ENCODE data around the gene FRMPD1.

The FRMPD1 gene

DNA sequence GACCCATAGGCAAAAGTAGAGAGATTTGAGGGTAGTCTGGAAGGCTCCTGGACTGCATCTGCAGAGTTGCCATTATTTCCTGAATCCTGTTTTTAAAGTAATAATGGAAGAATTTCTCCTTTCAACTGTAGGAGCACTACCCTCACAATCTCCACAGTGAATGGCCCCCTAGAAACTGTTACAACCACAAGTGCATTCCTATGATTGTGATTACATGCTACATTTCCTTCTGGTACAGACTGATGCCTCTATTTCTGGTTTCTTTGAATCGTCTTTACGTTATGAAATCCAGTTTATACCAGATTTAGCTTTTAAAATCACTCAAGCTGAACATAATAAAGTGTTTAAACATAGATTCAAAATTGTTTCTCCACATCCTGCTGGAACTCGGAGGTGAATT, 49.4 kb downstream of the FRMPD1 start:
- Histone ChIP-seq H4K5ac (ENCODE audit: low read length) (no peak overlapping the region), H3K4me2 (ENCODE audit: low read length) (no peak overlapping the region), H3K4me1 (ENCODE audit: control insufficient read depth, low read depth, low read length) (no peaks in the 10 kb centered on the region), H3K4ac (ENCODE audit: low read depth, low read length) (no peak overlapping the region), H3K27ac (ENCODE audit: low read depth, low read length) (no peak overlapping the region), H2BK15ac (replicated peaks; ENCODE audit: low read depth) (no peak overlapping the region), H3K56ac (ENCODE audit: low read length) (no peak overlapping the region), H3K18ac (ENCODE audit: low read length) (no peak overlapping the region), H3K27me3 (ENCODE audit: insufficient read depth, low read length, poor library complexity) (no peaks in the 10 kb centered on the region), H2AK5ac (ENCODE audit: low read length) (no peak overlapping the region), H3K79me1 (ENCODE audit: low read length) (no peaks in the 10 kb centered on the region), H3K23ac (ENCODE audit: low read length) (no peak overlapping the region), H4K8ac (ENCODE audit: low read depth, low read length) (no peak overlapping the region), H3K9ac (ENCODE audit: low read length) (no peak overlapping the region), H3K4me3 (ENCODE audit: low read length) (no peak overlapping the region), H2BK120ac (ENCODE audit: low read depth, low read length) (no peak overlapping the region), H3K79me2 (ENCODE audit: control insufficient read depth, insufficient read depth, low read length) (no peaks in the 10 kb centered on the region), H3K36me3 (ENCODE audit: control insufficient read depth, insufficient read depth, low read length) (no peaks in the 10 kb centered on the region), H2BK5ac (ENCODE audit: low read length) (no peak overlapping the region)
- DNase-seq = no peak
- WGBS (ENCODE audit: extremely low coverage, insufficient coverage, low lambda C conversion rate) = no CpG with 5 or more reads among the region's 3 CpGs

DNA sequence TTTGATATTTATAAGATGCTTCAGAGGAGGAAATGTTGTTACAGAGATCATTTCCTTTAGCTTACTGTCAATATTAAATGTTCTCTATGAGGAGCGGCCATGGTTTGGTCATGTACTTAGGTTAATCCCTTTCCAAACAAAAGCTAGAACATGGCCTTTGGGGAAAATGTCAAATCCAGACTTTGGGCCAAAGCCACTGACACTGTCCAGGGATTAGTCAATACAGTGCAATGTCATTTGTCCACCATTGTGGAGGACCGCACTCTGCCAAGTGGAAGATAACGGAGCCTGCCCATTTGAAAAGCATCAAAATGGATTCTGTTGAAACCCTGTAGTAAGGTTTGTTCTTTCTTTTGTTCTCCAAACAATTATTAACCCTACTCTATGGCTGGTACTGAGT, 50.1 kb downstream of the FRMPD1 start:
- Histone ChIP-seq H4K5ac (ENCODE audit: low read length) (no peak overlapping the region), H2BK5ac (ENCODE audit: low read length) (no peak overlapping the region), H3K79me2 (ENCODE audit: control insufficient read depth, insufficient read depth, low read length) (no peaks in the 10 kb centered on the region), H2BK120ac (ENCODE audit: low read depth, low read length) (no peak overlapping the region), H3K4me3 (ENCODE audit: low read length) (no peak overlapping the region), H3K27me3 (ENCODE audit: insufficient read depth, low read length, poor library complexity) (no peaks in the 10 kb centered on the region), H3K23ac (ENCODE audit: low read length) (no peak overlapping the region), H3K36me3 (ENCODE audit: control insufficient read depth, insufficient read depth, low read length) (no peaks in the 10 kb centered on the region), H3K4ac (ENCODE audit: low read depth, low read length) (no peak overlapping the region), H4K8ac (ENCODE audit: low read depth, low read length) (no peak overlapping the region), H2AK5ac (ENCODE audit: low read length) (no peak overlapping the region), H3K27ac (ENCODE audit: low read depth, low read length) (no peak overlapping the region), H2BK15ac (replicated peaks; ENCODE audit: low read depth) (no peak overlapping the region), H3K4me1 (ENCODE audit: control insufficient read depth, low read depth, low read length) (no peaks in the 10 kb centered on the region), H3K79me1 (ENCODE audit: low read length) (no peaks in the 10 kb centered on the region), H3K9ac (ENCODE audit: low read length) (no peak overlapping the region), H3K4me2 (ENCODE audit: low read length) (no peak overlapping the region), H3K18ac (ENCODE audit: low read length) (no peak overlapping the region), H3K56ac (ENCODE audit: low read length) (no peak overlapping the region)
- no CpG with 5 or more reads among the region's 3 CpGs for WGBS (ENCODE audit: extremely low coverage, insufficient coverage, low lambda C conversion rate)
- DNase-seq = no peak

DNA sequence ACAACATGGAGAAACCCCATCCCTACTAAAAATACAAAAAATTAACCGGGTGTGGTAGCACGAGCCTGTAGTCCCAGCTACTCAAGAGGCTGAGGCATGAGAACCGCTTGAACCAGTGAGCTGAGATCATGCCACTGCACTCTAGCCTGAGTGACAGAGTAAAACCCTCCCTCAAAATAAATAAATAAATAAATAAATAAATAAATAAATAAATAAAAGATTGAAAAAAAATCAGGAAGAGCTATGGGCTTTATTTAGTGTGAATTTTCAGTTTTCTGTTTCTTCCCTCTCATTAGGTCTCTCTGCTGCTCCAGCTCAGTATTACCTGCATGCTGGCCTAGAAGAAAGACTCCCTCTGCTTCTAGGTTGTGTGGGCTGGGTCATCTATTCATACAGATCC, 55.0 kb downstream of the FRMPD1 start:
- Histone ChIP-seq H2BK15ac (replicated peaks; ENCODE audit: low read depth) (no peak overlapping the region), H4K5ac (ENCODE audit: low read length) (no peak overlapping the region), H2BK120ac (ENCODE audit: low read depth, low read length) (no peak overlapping the region), H3K4me2 (ENCODE audit: low read length) (no peak overlapping the region), H3K4me3 (ENCODE audit: low read length) (no peak overlapping the region), H2AK5ac (ENCODE audit: low read length) (no peak overlapping the region), H3K18ac (ENCODE audit: low read length) (no peak overlapping the region), H3K79me1 (ENCODE audit: low read length) (no peaks in the 10 kb centered on the region), H3K9ac (ENCODE audit: low read length) (no peak overlapping the region), H2BK5ac (ENCODE audit: low read length) (no peak overlapping the region), H4K8ac (ENCODE audit: low read depth, low read length) (no peak overlapping the region), H3K79me2 (ENCODE audit: control insufficient read depth, insufficient read depth, low read length) (no peaks in the 10 kb centered on the region), H3K36me3 (ENCODE audit: control insufficient read depth, insufficient read depth, low read length) (no peaks in the 10 kb centered on the region), H3K27me3 (ENCODE audit: insufficient read depth, low read length, poor library complexity) (no peaks in the 10 kb centered on the region), H3K4me1 (ENCODE audit: control insufficient read depth, low read depth, low read length) (no peaks in the 10 kb centered on the region), H3K23ac (ENCODE audit: low read length) (no peak overlapping the region), H3K56ac (ENCODE audit: low read length) (no peak overlapping the region), H3K4ac (ENCODE audit: low read depth, low read length) (no peak overlapping the region), H3K27ac (ENCODE audit: low read depth, low read length) (no peak overlapping the region)
- no peak for DNase-seq
- WGBS (ENCODE audit: extremely low coverage, insufficient coverage, low lambda C conversion rate) = no CpG with 5 or more reads among the region's 3 CpGs

DNA sequence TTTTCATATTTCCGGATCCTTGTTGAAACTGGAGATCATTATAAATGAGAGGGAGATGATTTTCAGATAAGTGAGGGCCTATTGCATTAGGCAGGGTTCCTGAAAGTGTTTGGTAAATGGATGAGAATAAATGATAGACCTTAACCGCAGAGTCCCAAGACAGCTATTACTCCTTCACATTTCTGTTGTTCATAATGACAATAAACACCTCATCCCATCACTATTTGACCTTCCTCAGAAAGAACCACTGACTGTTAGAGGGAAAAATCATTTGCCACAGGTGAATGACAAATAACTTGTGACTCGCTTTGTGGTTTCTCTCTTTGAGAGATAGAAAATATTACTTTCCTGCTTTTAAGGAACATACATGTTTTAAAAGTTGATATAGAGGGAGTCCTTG, 55.5 kb downstream of the FRMPD1 start:
- Histone ChIP-seq H3K4ac (ENCODE audit: low read depth, low read length) (no peak overlapping the region), H3K18ac (ENCODE audit: low read length) (no peak overlapping the region), H2BK120ac (ENCODE audit: low read depth, low read length) (no peak overlapping the region), H2BK15ac (replicated peaks; ENCODE audit: low read depth) (no peak overlapping the region), H3K27me3 (ENCODE audit: insufficient read depth, low read length, poor library complexity) (no peaks in the 10 kb centered on the region), H4K5ac (ENCODE audit: low read length) (no peak overlapping the region), H3K23ac (ENCODE audit: low read length) (no peak overlapping the region), H3K79me2 (ENCODE audit: control insufficient read depth, insufficient read depth, low read length) (no peaks in the 10 kb centered on the region), H3K27ac (ENCODE audit: low read depth, low read length) (no peak overlapping the region), H2AK5ac (ENCODE audit: low read length) (no peak overlapping the region), H3K9ac (ENCODE audit: low read length) (no peak overlapping the region), H3K4me2 (ENCODE audit: low read length) (no peak overlapping the region), H2BK5ac (ENCODE audit: low read length) (no peak overlapping the region), H3K79me1 (ENCODE audit: low read length) (no peaks in the 10 kb centered on the region), H3K36me3 (ENCODE audit: control insufficient read depth, insufficient read depth, low read length) (no peaks in the 10 kb centered on the region), H3K56ac (ENCODE audit: low read length) (no peak overlapping the region), H3K4me3 (ENCODE audit: low read length) (no peak overlapping the region), H4K8ac (ENCODE audit: low read depth, low read length) (no peak overlapping the region), H3K4me1 (ENCODE audit: control insufficient read depth, low read depth, low read length) (no peaks in the 10 kb centered on the region)
- no CpG with 5 or more reads among the region's 3 CpGs for WGBS (ENCODE audit: extremely low coverage, insufficient coverage, low lambda C conversion rate)
- no peak for DNase-seq

DNA sequence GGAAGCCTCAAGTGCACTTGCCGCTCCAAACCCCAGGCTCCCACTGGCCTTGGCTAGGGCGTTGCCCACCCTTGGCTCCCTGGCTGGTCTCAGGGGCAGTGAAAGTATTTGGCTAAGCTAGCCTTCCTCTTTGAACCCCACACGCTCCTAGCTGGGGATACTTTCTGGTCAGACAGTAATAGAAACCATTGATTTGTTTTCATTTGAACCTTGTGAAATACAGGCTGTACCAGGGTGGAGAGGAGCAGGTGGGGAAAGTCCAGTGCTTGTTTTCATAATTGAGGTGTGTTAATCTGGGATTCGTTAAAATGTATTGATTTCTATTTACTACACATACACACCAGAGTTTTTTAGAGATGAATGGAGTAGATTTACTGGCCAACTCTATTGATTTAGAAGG, 57.0 kb downstream of the FRMPD1 start:
- no peak overlapping the region for H3K9ac ChIP-seq (ENCODE audit: low read length)
- no peak overlapping the region for H2BK120ac ChIP-seq (ENCODE audit: low read depth, low read length)
- H4K5ac ChIP-seq (ENCODE audit: low read length) = no peak overlapping the region
- H3K4ac ChIP-seq (ENCODE audit: low read depth, low read length) = no peak overlapping the region
- no peaks in the 10 kb centered on the region for H3K36me3 ChIP-seq (ENCODE audit: control insufficient read depth, insufficient read depth, low read length)
- no peak overlapping the region for H2AK5ac ChIP-seq (ENCODE audit: low read length)
- H4K8ac ChIP-seq (ENCODE audit: low read depth, low read length) = no peak overlapping the region
- H3K23ac ChIP-seq (ENCODE audit: low read length) = no peak overlapping the region
- no peak overlapping the region for H3K27ac ChIP-seq (ENCODE audit: low read depth, low read length)
- H3K56ac ChIP-seq (ENCODE audit: low read length) = no peak overlapping the region
- no peaks in the 10 kb centered on the region for H3K4me1 ChIP-seq (ENCODE audit: control insufficient read depth, low read depth, low read length)
- H3K79me1 ChIP-seq (ENCODE audit: low read length) = no peaks in the 10 kb centered on the region
- H3K4me2 ChIP-seq (ENCODE audit: low read length) = no peak overlapping the region
- H3K4me3 ChIP-seq (ENCODE audit: low read length) = no peak overlapping the region
- no CpG with 5 or more reads among the region's 4 CpGs for WGBS (ENCODE audit: extremely low coverage, insufficient coverage, low lambda C conversion rate)
- no peaks in the 10 kb centered on the region for H3K27me3 ChIP-seq (ENCODE audit: insufficient read depth, low read length, poor library complexity)
- H3K18ac ChIP-seq (ENCODE audit: low read length) = no peak overlapping the region
- no peak overlapping the region for H2BK15ac ChIP-seq (replicated peaks; ENCODE audit: low read depth)
- no peaks in the 10 kb centered on the region for H3K79me2 ChIP-seq (ENCODE audit: control insufficient read depth, insufficient read depth, low read length)
- no peak for DNase-seq
- no peak overlapping the region for H2BK5ac ChIP-seq (ENCODE audit: low read length)

DNA sequence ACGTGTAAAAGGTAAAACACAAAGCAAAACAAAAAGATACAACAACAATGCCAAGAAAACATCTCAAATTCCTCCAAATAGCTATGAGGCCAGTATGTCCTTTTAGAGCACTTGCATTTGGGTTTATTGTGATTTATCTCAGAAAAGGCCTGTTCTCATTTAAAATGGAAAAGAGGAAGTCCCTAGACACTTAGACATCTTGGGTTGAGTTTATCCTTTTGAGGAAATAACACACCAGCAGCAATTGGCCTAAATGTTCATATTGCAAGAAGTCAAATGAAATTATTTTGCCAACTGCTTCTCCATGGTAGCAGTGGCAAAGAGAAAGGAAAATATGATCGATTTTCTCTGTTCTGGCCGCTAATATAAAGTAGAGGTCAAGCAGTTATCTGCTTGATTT, 59.3 kb downstream of the FRMPD1 start:
- Histone ChIP-seq H3K4ac (ENCODE audit: low read depth, low read length) (no peak overlapping the region), H3K4me2 (ENCODE audit: low read length) (no peak overlapping the region), H4K5ac (ENCODE audit: low read length) (no peak overlapping the region), H3K4me3 (ENCODE audit: low read length) (no peak overlapping the region), H3K18ac (ENCODE audit: low read length) (no peak overlapping the region), H2BK5ac (ENCODE audit: low read length) (no peak overlapping the region), H3K9ac (ENCODE audit: low read length) (no peak overlapping the region), H3K79me2 (ENCODE audit: control insufficient read depth, insufficient read depth, low read length) (no peaks in the 10 kb centered on the region), H3K56ac (ENCODE audit: low read length) (no peak overlapping the region), H2BK15ac (replicated peaks; ENCODE audit: low read depth) (no peak overlapping the region), H3K4me1 (ENCODE audit: control insufficient read depth, low read depth, low read length) (no peaks in the 10 kb centered on the region), H3K27me3 (ENCODE audit: insufficient read depth, low read length, poor library complexity) (no peaks in the 10 kb centered on the region), H3K23ac (ENCODE audit: low read length) (no peak overlapping the region), H3K79me1 (ENCODE audit: low read length) (no peaks in the 10 kb centered on the region), H3K27ac (ENCODE audit: low read depth, low read length) (no peak overlapping the region), H3K36me3 (ENCODE audit: control insufficient read depth, insufficient read depth, low read length) (no peaks in the 10 kb centered on the region), H2AK5ac (ENCODE audit: low read length) (no peak overlapping the region), H4K8ac (ENCODE audit: low read depth, low read length) (no peak overlapping the region), H2BK120ac (ENCODE audit: low read depth, low read length) (no peak overlapping the region)
- DNase-seq = no peak
- no CpG with 5 or more reads among the region's 3 CpGs for WGBS (ENCODE audit: extremely low coverage, insufficient coverage, low lambda C conversion rate)
